HAP-1 (cell line): ENCODE results near the gene LTA.
A peak's percentile ranks its signal among the peaks of the same experiment; 100 is the strongest.

Source experiments
- DNase-seq, 2 experiments: peaks; one replicate each; pipeline ENCODE4 v3.0.0-alpha.2; 2016 to 2020; ENCODE audit warnings: low spot score in 2 of 2
- H3K27me3 ChIP-seq: fragments of 250-450 bp; sonication (Bioruptor Pico); 2 replicates; pipeline ENCODE4 v1.5.1; 2020; ENCODE audit warnings: low read depth, mild to moderate bottlenecking, moderate library complexity
- H3K36me3 ChIP-seq: fragments of 250-450 bp; sonication (Bioruptor Pico); replicated peaks from 2 replicates; pipeline ENCODE4 v1.5.1; 2020; ENCODE audit warnings: mild to moderate bottlenecking
- H3K4me1 ChIP-seq: fragments of 250-450 bp; sonication (Bioruptor Pico); 2 replicates; pipeline ENCODE4 v1.5.1; 2020; ENCODE audit warnings: mild to moderate bottlenecking
- H3K4me3 ChIP-seq: fragments of 250-450 bp; sonication (Bioruptor Pico); 2 replicates; pipeline ENCODE4 v1.5.1; 2020; ENCODE audit warnings: mild to moderate bottlenecking, moderate library complexity
- H3K9me3 ChIP-seq: fragments of 250-450 bp; sonication (Bioruptor Pico); 2 replicates; pipeline ENCODE4 v1.5.1; 2020; ENCODE audit warnings: mild to moderate bottlenecking, moderate library complexity
- in situ Hi-C: fragments of 300-500 bp; cut with MboI; formaldehyde crosslinking; loops from 3 replicates; pipeline ENCODE4 v1.14.3; 2020; ENCODE audit warnings: low sequenced_read_pairs, inconsistent platforms, mixed read lengths

LTA gene

GRCh38 chr6:31569861-31570536, 2.1 kb upstream of the LTA start:
- DNase-seq = no peak
- Histone ChIP-seq H3K27me3 (0 out of 2 replicates have a peak, but pooled peaks cover under 1% of the 10 kb centered on the region), H3K9me3 (no peaks in the 10 kb centered on the region), H3K4me3 (no peak overlapping the region), H3K36me3 (no peaks in the 10 kb centered on the region), H3K4me1 (no peaks in the 10 kb centered on the region)
- in situ Hi-C loops = no loop called here

GRCh38 chr6:31573239-31574105, 1.4 kb downstream of the LTA start:
- in situ Hi-C loops = no loop called here
- H3K27me3 ChIP-seq = 0 out of 2 replicates have a peak, but pooled peaks cover 3% of the 10 kb centered on the region
- H3K4me3 ChIP-seq = no peak overlapping the region
- no peaks in the 10 kb centered on the region for H3K4me1 ChIP-seq
- no peaks in the 10 kb centered on the region for H3K36me3 ChIP-seq
- DNase-seq = no peak
- H3K9me3 ChIP-seq = no peaks in the 10 kb centered on the region

GRCh38 chr6:31574106-31575061, 2.3 kb downstream of the LTA start:
- in situ Hi-C loops = no loop called here
- no peak for DNase-seq
- Histone ChIP-seq H3K9me3 (no peaks in the 10 kb centered on the region), H3K4me1 (no peaks in the 10 kb centered on the region), H3K4me3 (no peak overlapping the region), H3K36me3 (no peaks in the 10 kb centered on the region), H3K27me3 (0 out of 2 replicates have a peak, but pooled peaks cover 3% of the 10 kb centered on the region)

GRCh38 chr6:31575335-31575901, 3.3 kb downstream of the LTA start, which contains the start of gene TNF:
TSS of gene TNF (plus strand) at chr6:31575565. CDS start at chr6:31575742, 177 bp downstream.
- H3K4me1 ChIP-seq = no peaks in the 10 kb centered on the region
- H3K36me3 ChIP-seq = no peaks in the 10 kb centered on the region
- H3K4me3 ChIP-seq = no peak within 1 kb of the TSS
- DNase-seq = no peak
- 0 out of 2 replicates have a peak, but pooled peaks cover 3% of the 10 kb centered on the region for H3K27me3 ChIP-seq
- no peaks in the 10 kb centered on the region for H3K9me3 ChIP-seq
- in situ Hi-C loops = no loop called here

- Histone ChIP-seq H3K9me3 (no peaks in the 10 kb centered on the region), H3K36me3 (no peaks in the 10 kb centered on the region), H3K27me3 (0 out of 2 replicates have a peak, but pooled peaks cover 3% of the 10 kb centered on the region), H3K4me3 (no peak overlapping the region), H3K4me1 (peaks cover under 1% of the 10 kb centered on the region; the same call in 1 of the 2 replicates)
- DNase-seq = no peak
- in situ Hi-C loops = no loop called here
These were observed 4.0 kb downstream of the LTA start for GRCh38 chr6:31575952-31576685.

- H3K4me1 ChIP-seq = peaks cover 9% of the 10 kb centered on the region
- H3K4me3 ChIP-seq = no peak overlapping the region
- H3K36me3 ChIP-seq = no peaks in the 10 kb centered on the region
- no peaks in the 10 kb centered on the region for H3K9me3 ChIP-seq
- in situ Hi-C loops = no loop called here
- 0 out of 2 replicates have a peak, but pooled peaks cover 3% of the 10 kb centered on the region for H3K27me3 ChIP-seq
- DNase-seq = no peak
These were observed 4.9 kb downstream of the LTA start for GRCh38 chr6:31576897-31577578.

GRCh38 chr6:31577579-31577966, 5.5 kb downstream of the LTA start:
- Histone ChIP-seq H3K36me3 (no peaks in the 10 kb centered on the region), H3K9me3 (no peaks in the 10 kb centered on the region), H3K4me1 (peaks cover 9% of the 10 kb centered on the region), H3K4me3 (no peak overlapping the region), H3K27me3 (0 out of 2 replicates have a peak, but pooled peaks cover 3% of the 10 kb centered on the region)
- DNase-seq = no peak
- in situ Hi-C loops = no loop called here

- peaks cover 9% of the 10 kb centered on the region for H3K4me1 ChIP-seq
- H3K9me3 ChIP-seq = no peaks in the 10 kb centered on the region
- H3K27me3 ChIP-seq = 0 out of 2 replicates have a peak, but pooled peaks cover 3% of the 10 kb centered on the region
- no peak for DNase-seq
- in situ Hi-C loops = no loop called here
- H3K4me3 ChIP-seq = no peak overlapping the region
- no peaks in the 10 kb centered on the region for H3K36me3 ChIP-seq
These were observed 6.4 kb downstream of the LTA start for GRCh38 chr6:31578184-31579118.

GRCh38 chr6:31579119-31579505, 7.0 kb downstream of the LTA start:
- in situ Hi-C loops = no loop called here
- Histone ChIP-seq H3K4me3 (no peak overlapping the region), H3K4me1 (peaks cover 9% of the 10 kb centered on the region), H3K27me3 (0 out of 2 replicates have a peak, but pooled peaks cover 3% of the 10 kb centered on the region), H3K36me3 (no peaks in the 10 kb centered on the region), H3K9me3 (no peaks in the 10 kb centered on the region)
- DNase-seq = no peak

GRCh38 chr6:31579546-31580437, 7.7 kb downstream of the LTA start:
- 0 out of 2 replicates have a peak, but pooled peaks cover 3% of the 10 kb centered on the region for H3K27me3 ChIP-seq
- H3K9me3 ChIP-seq = no peaks in the 10 kb centered on the region
- H3K4me1 ChIP-seq = peaks cover 9% of the 10 kb centered on the region
- in situ Hi-C loops = no loop called here
- H3K4me3 ChIP-seq = no peak overlapping the region; the same call in 1 of the 2 replicates
- H3K36me3 ChIP-seq = no peaks in the 10 kb centered on the region
- DNase-seq = no peak

GRCh38 chr6:31580438-31580740, 8.3 kb downstream of the LTA start:
- no peaks in the 10 kb centered on the region for H3K27me3 ChIP-seq
- in situ Hi-C loops = no loop called here
- H3K4me3 ChIP-seq = peak overlapping the region; percentile 58
- peaks cover 9% of the 10 kb centered on the region for H3K4me1 ChIP-seq
- H3K9me3 ChIP-seq = no peaks in the 10 kb centered on the region
- DNase-seq = no peak
- no peaks in the 10 kb centered on the region for H3K36me3 ChIP-seq
